Measurements from ENCODE around the gene MACROH2A1. TPM values are rescaled to one million over a fixed set of nuclear protein-coding genes. Genes with fewer than 3 reads are reported as not detected.
A peak's percentile ranks its signal among the peaks of the same experiment; 100 is the strongest.

The MACROH2A1 gene
- total and polyA plus RNA-seq, 9 of the 15 experiments (the other 6 are each of a cell fraction or from before 2014, with no cell fraction given), result 44.9 to 289 (median 193) TPM

DNA sequence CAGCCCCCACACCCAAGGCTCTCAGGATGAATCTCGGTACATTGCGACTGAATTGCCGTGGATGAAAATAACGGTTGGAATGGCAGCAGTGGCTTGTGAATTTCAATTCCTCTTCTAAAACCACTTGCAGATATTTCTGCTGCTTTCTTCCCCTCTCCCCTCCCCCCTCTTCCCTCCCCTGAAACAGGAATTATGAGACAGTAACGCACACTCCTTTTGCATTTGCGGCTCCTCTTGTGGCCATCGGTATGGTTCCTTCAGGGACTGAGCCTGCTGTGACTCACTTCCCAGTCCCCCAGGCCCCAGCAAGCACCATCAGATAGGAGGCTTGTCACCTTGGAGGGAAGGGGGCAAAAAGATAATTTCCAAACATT, 38.4 kb upstream of the MACROH2A1 start (continued):
- TF ChIP-seq, protein P1, sequence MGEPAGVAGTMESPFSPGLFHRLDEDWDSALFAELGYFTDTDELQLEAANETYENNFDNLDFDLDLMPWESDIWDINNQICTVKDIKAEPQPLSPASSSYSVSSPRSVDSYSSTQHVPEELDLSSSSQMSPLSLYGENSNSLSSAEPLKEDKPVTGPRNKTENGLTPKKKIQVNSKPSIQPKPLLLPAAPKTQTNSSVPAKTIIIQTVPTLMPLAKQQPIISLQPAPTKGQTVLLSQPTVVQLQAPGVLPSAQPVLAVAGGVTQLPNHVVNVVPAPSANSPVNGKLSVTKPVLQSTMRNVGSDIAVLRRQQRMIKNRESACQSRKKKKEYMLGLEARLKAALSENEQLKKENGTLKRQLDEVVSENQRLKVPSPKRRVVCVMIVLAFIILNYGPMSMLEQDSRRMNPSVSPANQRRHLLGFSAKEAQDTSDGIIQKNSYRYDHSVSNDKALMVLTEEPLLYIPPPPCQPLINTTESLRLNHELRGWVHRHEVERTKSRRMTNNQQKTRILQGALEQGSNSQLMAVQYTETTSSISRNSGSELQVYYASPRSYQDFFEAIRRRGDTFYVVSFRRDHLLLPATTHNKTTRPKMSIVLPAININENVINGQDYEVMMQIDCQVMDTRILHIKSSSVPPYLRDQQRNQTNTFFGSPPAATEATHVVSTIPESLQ (CRISPR knock-in tag; IDR thresholded peaks at IDR 0.05), result no peak
- TF ChIP-seq TAL1 (IDR thresholded peaks at IDR 0.05), result no peak
- TF ChIP-seq POU5F1 (IDR thresholded peaks at IDR 0.05; ENCODE audit: borderline replicate concordance, low read depth, low read length, partially characterized antibody), result no peak
- TF ChIP-seq, protein P2, sequence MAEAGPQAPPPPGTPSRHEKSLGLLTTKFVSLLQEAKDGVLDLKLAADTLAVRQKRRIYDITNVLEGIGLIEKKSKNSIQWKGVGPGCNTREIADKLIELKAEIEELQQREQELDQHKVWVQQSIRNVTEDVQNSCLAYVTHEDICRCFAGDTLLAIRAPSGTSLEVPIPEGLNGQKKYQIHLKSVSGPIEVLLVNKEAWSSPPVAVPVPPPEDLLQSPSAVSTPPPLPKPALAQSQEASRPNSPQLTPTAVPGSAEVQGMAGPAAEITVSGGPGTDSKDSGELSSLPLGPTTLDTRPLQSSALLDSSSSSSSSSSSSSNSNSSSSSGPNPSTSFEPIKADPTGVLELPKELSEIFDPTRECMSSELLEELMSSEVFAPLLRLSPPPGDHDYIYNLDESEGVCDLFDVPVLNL (CRISPR knock-in tag; IDR thresholded peaks at IDR 0.05; ENCODE audit: low read depth), result no peak
- TF ChIP-seq ERF (CRISPR knock-in tag; IDR thresholded peaks at IDR 0.05), result no peak
- TF ChIP-seq PRPF4 (IDR thresholded peaks at IDR 0.05; ENCODE audit: insufficient read depth, low read depth, low read length, poor library complexity, severe bottlenecking), result no peak
- no peak for TF ChIP-seq PHB (CRISPR knock-in tag; IDR thresholded peaks at IDR 0.05)
- TF ChIP-seq CBX5 (IDR thresholded peaks at IDR 0.05; ENCODE audit: borderline replicate concordance, low read depth), result no peak
- TF ChIP-seq TEAD4 (IDR thresholded peaks at IDR 0.05; ENCODE audit: low read length), result no peak
- TF ChIP-seq TEAD4 (CRISPR knock-in tag; IDR thresholded peaks at IDR 0.05; ENCODE audit: borderline replicate concordance), result no peak
- TF ChIP-seq JUND (IDR thresholded peaks at IDR 0.05; ENCODE audit: borderline replicate concordance, low read depth, low read length), result peak; percentile 92
- TF ChIP-seq JUND (tag; IDR thresholded peaks at IDR 0.05; ENCODE audit: borderline replicate concordance, low read depth, low read length), result peak; percentile 80; the same call in 1 of the 3 replicates
- TF ChIP-seq ZNF165 (CRISPR knock-in tag; IDR thresholded peaks at IDR 0.05; ENCODE audit: borderline replicate concordance), result no peak
- TF ChIP-seq ZNF197 (CRISPR knock-in tag; IDR thresholded peaks at IDR 0.05; ENCODE audit: low read depth), result peak; percentile 68; the same call in 1 of the 2 replicates
- no peak for TF ChIP-seq PTBP1 (IDR thresholded peaks at IDR 0.05; ENCODE audit: low read depth, low read length)
- TF ChIP-seq, protein P3, sequence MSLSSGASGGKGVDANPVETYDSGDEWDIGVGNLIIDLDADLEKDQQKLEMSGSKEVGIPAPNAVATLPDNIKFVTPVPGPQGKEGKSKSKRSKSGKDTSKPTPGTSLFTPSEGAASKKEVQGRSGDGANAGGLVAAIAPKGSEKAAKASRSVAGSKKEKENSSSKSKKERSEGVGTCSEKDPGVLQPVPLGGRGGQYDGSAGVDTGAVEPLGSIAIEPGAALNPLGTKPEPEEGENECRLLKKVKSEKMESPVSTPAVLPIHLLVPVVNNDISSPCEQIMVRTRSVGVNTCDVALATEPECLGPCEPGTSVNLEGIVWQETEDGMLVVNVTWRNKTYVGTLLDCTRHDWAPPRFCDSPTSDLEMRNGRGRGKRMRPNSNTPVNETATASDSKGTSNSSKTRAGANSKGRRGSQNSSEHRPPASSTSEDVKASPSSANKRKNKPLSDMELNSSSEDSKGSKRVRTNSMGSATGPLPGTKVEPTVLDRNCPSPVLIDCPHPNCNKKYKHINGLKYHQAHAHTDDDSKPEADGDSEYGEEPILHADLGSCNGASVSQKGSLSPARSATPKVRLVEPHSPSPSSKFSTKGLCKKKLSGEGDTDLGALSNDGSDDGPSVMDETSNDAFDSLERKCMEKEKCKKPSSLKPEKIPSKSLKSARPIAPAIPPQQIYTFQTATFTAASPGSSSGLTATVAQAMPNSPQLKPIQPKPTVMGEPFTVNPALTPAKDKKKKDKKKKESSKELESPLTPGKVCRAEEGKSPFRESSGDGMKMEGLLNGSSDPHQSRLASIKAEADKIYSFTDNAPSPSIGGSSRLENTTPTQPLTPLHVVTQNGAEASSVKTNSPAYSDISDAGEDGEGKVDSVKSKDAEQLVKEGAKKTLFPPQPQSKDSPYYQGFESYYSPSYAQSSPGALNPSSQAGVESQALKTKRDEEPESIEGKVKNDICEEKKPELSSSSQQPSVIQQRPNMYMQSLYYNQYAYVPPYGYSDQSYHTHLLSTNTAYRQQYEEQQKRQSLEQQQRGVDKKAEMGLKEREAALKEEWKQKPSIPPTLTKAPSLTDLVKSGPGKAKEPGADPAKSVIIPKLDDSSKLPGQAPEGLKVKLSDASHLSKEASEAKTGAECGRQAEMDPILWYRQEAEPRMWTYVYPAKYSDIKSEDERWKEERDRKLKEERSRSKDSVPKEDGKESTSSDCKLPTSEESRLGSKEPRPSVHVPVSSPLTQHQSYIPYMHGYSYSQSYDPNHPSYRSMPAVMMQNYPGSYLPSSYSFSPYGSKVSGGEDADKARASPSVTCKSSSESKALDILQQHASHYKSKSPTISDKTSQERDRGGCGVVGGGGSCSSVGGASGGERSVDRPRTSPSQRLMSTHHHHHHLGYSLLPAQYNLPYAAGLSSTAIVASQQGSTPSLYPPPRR (CRISPR knock-in tag; IDR thresholded peaks at IDR 0.05; ENCODE audit: borderline replicate concordance), result no peak
- TF ChIP-seq FOXA3 (CRISPR knock-in tag; conservative IDR thresholded peaks at IDR 0.05 in 1 of 2, IDR thresholded peaks at IDR 0.05 in 1 of 2), result no peak
- TF ChIP-seq, protein P4, sequence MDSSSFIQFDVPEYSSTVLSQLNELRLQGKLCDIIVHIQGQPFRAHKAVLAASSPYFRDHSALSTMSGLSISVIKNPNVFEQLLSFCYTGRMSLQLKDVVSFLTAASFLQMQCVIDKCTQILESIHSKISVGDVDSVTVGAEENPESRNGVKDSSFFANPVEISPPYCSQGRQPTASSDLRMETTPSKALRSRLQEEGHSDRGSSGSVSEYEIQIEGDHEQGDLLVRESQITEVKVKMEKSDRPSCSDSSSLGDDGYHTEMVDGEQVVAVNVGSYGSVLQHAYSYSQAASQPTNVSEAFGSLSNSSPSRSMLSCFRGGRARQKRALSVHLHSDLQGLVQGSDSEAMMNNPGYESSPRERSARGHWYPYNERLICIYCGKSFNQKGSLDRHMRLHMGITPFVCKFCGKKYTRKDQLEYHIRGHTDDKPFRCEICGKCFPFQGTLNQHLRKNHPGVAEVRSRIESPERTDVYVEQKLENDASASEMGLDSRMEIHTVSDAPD (CRISPR knock-in tag; IDR thresholded peaks at IDR 0.05), result no peak
- TF ChIP-seq, protein P5, sequence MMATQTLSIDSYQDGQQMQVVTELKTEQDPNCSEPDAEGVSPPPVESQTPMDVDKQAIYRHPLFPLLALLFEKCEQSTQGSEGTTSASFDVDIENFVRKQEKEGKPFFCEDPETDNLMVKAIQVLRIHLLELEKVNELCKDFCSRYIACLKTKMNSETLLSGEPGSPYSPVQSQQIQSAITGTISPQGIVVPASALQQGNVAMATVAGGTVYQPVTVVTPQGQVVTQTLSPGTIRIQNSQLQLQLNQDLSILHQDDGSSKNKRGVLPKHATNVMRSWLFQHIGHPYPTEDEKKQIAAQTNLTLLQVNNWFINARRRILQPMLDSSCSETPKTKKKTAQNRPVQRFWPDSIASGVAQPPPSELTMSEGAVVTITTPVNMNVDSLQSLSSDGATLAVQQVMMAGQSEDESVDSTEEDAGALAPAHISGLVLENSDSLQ (IDR thresholded peaks at IDR 0.05), result no peak

Measured in K562 (cell line).